Tibial nerve (tissue), 4 donors: Measurements from ENCODE around the gene ST6GALNAC3. TPM values are rescaled to one million over a fixed set of nuclear protein-coding genes. Genes with fewer than 3 reads are reported as not detected.

Source experiments
- DNase-seq, 2 donors: peaks; one replicate each; pipeline ENCODE4 v3.0.0-alpha.2; 2019; ENCODE audit warnings: low spot score in 2 of 2
- H3K27ac ChIP-seq, 4 donors: fragments of 200-600 bp; sonication (generic) in 3 of 4; one replicate each; pipeline ENCODE4 v1.5.1; 2017 to 2019; ENCODE audit warnings: mild to moderate bottlenecking in 1 of 4
- H3K27me3 ChIP-seq, 2 donors: fragments of 200-600 bp; sonication (generic) in 1 of 2; one replicate each; pipeline versions ENCODE4 v1.5.1 to v1.6.0; 2017 to 2019
- H3K36me3 ChIP-seq, 3 donors: fragments of 200-600 bp; sonication (generic); one replicate each; pipeline ENCODE4 v1.5.1; 2018 to 2019
- H3K4me1 ChIP-seq, 4 donors: fragments of 200-600 bp; sonication (generic) in 3 of 4; one replicate each; pipeline ENCODE4 v1.5.1; 2017 to 2019
- H3K4me3 ChIP-seq, 4 donors: fragments of 200-600 bp; sonication (generic) in 3 of 4; one replicate each; pipeline ENCODE4 v1.5.1; 2017 to 2019; ENCODE audit warnings: mild to moderate bottlenecking in 1 of 4, moderate library complexity in 1 of 4
- H3K9me3 ChIP-seq, 4 donors: fragments of 200-600 bp; sonication (generic) in 3 of 4; one replicate each; pipeline ENCODE4 v1.5.1; 2017 to 2019
- CTCF ChIP-seq, 5 experiments: fragments of 200-600 bp in 3 of 5; fragments of 450-650 bp in 2 of 5; sonication (generic) in 3 of 5; IDR thresholded peaks; one replicate each; pipeline ENCODE4 v1.5.1; 2016 to 2019; ENCODE audit warnings: antibody characterized with exemption in 5 of 5, mild to moderate bottlenecking in 3 of 5, moderate library complexity in 2 of 5
- EP300 ChIP-seq, 2 donors: sonication (generic); formaldehyde crosslinking; IDR thresholded peaks; one replicate each; pipeline ENCODE4 v1.6.1; 2017; ENCODE audit warnings: antibody characterized with exemption in 2 of 2, mild to moderate bottlenecking in 1 of 2
- POLR2A ChIP-seq, 2 donors: fragments of 450-650 bp; IDR thresholded peaks; one replicate each; pipeline ENCODE4 v1.6.1; 2017; ENCODE audit warnings: antibody characterized with exemption in 2 of 2, mild to moderate bottlenecking in 2 of 2, moderate library complexity in 2 of 2
- WGBS, 2 donors: methylation state at CpG; one replicate each; pipeline ENCODE4 v1.1.5; 2018; 5-methylcytosine and 5-hydroxymethylcytosine counted together
- total RNA-seq, 4 donors: library from RNA; depleted of rRNA; stranded (reverse); fragments of >200 nt; gene quantifications; one replicate each; pipeline ENCODE4 v1.1.0, GENCODE V29; 2016

ST6GALNAC3 gene
- total RNA-seq, 4 donors from 2014 or later = 2.7 to 6.6 (median 4.9) TPM

GRCh38 chr1:76593618-76594017 lies 519.1 kb downstream of the ST6GALNAC3 start:
- WGBS, 2 donors = 48 to 53% methylated on average over 3 of the region's 3 CpGs
- H3K4me1 ChIP-seq = no peaks in the 10 kb centered on the region
- DNase-seq = no peak

DNA sequence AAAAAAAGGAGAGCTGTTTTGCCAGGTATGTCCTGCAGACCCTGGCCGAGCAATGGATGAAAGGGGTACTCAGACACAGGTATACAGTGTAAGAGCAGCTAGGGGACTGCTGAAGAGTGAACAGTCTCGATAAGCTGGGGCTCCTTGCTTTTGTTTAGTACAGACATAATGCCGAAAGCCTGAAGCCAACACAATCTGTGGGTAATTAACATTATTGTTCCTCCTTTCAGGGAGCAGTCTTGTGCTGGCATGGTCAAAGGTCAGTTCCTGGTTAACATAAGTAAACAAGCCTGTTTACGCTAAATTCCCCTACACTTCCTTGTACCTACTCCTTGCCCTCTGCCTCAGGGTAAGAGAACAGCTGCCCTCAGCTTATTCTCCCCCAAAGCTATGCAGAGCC lies 520.5 kb downstream of the ST6GALNAC3 start:
- Histone ChIP-seq H3K9me3 (no peaks in the 10 kb centered on the region), H3K36me3 (no peaks in the 10 kb centered on the region), H3K27ac (no peak overlapping the region), H3K4me1 (no peaks in the 10 kb centered on the region), H3K4me3 (no peak overlapping the region), H3K27me3 (no peaks in the 10 kb centered on the region)
- TF ChIP-seq POLR2A (IDR thresholded peaks at IDR 0.05) = no peak
- TF ChIP-seq EP300 (IDR thresholded peaks at IDR 0.05) = no peak
- TF ChIP-seq CTCF (IDR thresholded peaks at IDR 0.05) = no peak
- 88 to 92% methylated on average over 4 of the region's 4 CpGs for WGBS, 2 donors
- DNase-seq = no peak

More at GRCh38 chr1:76593618-76594017, 519.1 kb downstream of the ST6GALNAC3 start:
- H3K27ac ChIP-seq = peak overlapping the region in 3 of 4 donors; percentile 25 to 68 (median 65)
- no peaks in the 10 kb centered on the region for H3K9me3 ChIP-seq
- H3K36me3 ChIP-seq = no peaks in the 10 kb centered on the region
- H3K4me3 ChIP-seq = no peak overlapping the region
- TF ChIP-seq CTCF (IDR thresholded peaks at IDR 0.05) (no peak), POLR2A (IDR thresholded peaks at IDR 0.05) (no peak)
- no peaks in the 10 kb centered on the region for H3K27me3 ChIP-seq

DNA sequence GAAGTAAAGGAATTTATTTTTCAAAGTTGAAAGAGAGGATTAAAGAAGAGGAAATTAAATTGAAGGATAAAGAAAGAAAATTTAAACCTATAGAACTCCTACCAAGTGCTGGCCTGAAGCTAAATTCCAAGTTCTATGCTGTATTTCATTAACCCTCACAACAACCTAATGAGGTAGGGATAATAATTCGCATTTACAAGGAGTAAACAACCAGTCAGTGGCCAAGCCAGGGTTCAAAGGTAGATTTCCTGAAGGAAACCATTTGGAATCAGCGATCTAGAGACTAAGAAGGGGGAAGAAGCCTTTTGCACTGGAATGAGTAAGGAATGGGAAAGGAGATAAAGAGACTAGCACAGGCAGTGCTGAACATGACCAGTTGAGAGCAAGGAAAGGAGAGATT lies 526.9 kb downstream of the ST6GALNAC3 start:
- WGBS, 2 donors = 76 to 94% methylated on average over 2 of the region's 2 CpGs
- DNase-seq = no peak
- no peak for TF ChIP-seq EP300 (IDR thresholded peaks at IDR 0.05)
- TF ChIP-seq POLR2A (IDR thresholded peaks at IDR 0.05) = no peak
- TF ChIP-seq CTCF (IDR thresholded peaks at IDR 0.05) = no peak
- Histone ChIP-seq H3K36me3 (no peaks in the 10 kb centered on the region), H3K4me3 (no peak overlapping the region), H3K27ac (no peak overlapping the region), H3K4me1 (no peaks in the 10 kb centered on the region), H3K27me3 (no peaks in the 10 kb centered on the region), H3K9me3 (no peaks in the 10 kb centered on the region)

DNA sequence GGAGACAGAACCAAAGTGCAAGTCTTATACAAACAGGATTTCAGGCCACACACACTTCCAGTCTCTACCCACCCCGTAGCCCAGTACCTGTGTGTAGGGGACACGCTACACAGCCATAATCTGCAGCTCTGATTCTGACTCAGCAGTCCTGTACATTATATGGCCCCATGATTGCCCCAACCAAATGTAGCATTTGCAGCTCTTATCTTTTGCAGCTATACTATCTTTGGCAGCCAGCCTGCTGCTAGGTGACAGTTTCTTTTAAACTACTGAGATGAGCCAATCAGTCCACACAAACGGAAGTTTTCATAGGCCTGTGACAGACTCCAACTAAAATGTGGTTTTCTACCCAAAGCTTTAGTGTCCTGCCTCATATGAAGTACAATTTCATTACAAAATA lies 533.2 kb downstream of the ST6GALNAC3 start:
- no peak overlapping the region for H3K4me3 ChIP-seq
- TF ChIP-seq CTCF (IDR thresholded peaks at IDR 0.05) (no peak), POLR2A (IDR thresholded peaks at IDR 0.05) (no peak), EP300 (IDR thresholded peaks at IDR 0.05) (no peak)
- DNase-seq = no peak
- no peak overlapping the region for H3K27ac ChIP-seq
- no peaks in the 10 kb centered on the region for H3K27me3 ChIP-seq
- H3K36me3 ChIP-seq = no peaks in the 10 kb centered on the region
- WGBS, 2 donors = 91 to 92% methylated on average over 3 of the region's 3 CpGs
- H3K4me1 ChIP-seq = no peaks in the 10 kb centered on the region
- no peaks in the 10 kb centered on the region for H3K9me3 ChIP-seq

DNA sequence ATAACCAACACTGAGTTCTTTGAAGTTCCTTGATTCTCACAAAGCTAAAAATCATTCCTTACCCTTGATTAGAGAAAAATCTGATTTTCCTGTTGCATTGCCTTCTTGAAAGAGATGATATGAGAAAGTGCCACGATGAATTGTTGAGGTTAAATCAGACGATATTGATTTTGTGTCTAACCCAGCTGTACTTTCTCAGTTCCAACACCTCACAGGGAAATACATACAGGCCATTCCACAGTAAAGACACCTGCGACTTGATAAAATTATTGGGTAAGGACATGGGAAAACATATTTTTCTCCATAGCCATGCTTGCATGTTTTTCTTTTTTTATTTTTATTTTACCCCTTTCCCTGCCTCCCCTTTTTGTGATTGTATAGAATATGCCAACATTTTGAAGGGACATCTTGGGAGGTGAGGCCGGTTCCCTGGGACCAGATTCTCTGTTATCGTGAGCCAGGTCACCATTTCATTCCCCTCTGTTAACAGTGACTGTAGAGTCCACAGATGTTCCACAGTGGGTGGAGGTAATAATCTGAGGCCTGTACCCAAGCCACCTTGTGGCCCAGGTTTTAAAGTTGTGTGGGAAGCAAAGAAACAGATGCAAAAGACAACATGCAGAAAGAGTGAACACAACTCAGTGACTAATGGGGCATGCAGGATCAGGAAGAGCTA lies 537.4 kb downstream of the ST6GALNAC3 start:
- Histone ChIP-seq H3K36me3 (no peaks in the 10 kb centered on the region), H3K4me1 (no peaks in the 10 kb centered on the region), H3K4me3 (no peak overlapping the region), H3K27me3 (no peaks in the 10 kb centered on the region), H3K9me3 (no peaks in the 10 kb centered on the region), H3K27ac (no peak overlapping the region)
- no peak for DNase-seq
- TF ChIP-seq POLR2A (IDR thresholded peaks at IDR 0.05) = no peak
- TF ChIP-seq EP300 (IDR thresholded peaks at IDR 0.05) = no peak
- no peak for TF ChIP-seq CTCF (IDR thresholded peaks at IDR 0.05)
- WGBS, 2 donors = 95 to 96% methylated on average over 5 of the region's 5 CpGs
